ENCODE data around the gene ONECUT3. TPM values are rescaled to one million over a fixed set of nuclear protein-coding genes. Genes with fewer than 3 reads are reported as not detected.

ONECUT3 gene
- total RNA-seq, 2 donors from 2014 or later: 0.05 TPM; not detected in 1

- no peak for DNase-seq
- H3K4me1 ChIP-seq: no peaks in the 10 kb centered on the region
- H3K27ac ChIP-seq: no peak overlapping the region
- no peaks in the 10 kb centered on the region for H3K36me3 ChIP-seq
- no peak overlapping the region for H3K4me3 ChIP-seq
- no peak for TF ChIP-seq CTCF (IDR thresholded peaks at IDR 0.05)
- no peak overlapping the region for H3K9ac ChIP-seq (ENCODE audit: low read depth in 2 of 2, low read length in 2 of 2)
- H3K9me3 ChIP-seq: no peaks in the 10 kb centered on the region
- intact Hi-C loops (cut with DNase I): no loop called here
- H3K27me3 ChIP-seq: peaks cover 24% of the 10 kb centered on the region
These were observed 30.0 kb downstream of the ONECUT3 start for GRCh38 chr19:1783354-1783753.

GRCh38 chr19:1783874-1784273 lies 30.6 kb downstream of the ONECUT3 start:
- H3K27ac ChIP-seq: no peak overlapping the region
- no peaks in the 10 kb centered on the region for H3K9me3 ChIP-seq
- no peaks in the 10 kb centered on the region for H3K4me1 ChIP-seq
- H3K4me3 ChIP-seq: no peak overlapping the region
- no peak overlapping the region for H3K9ac ChIP-seq (ENCODE audit: low read depth in 2 of 2, low read length in 2 of 2)
- no peak for TF ChIP-seq CTCF (IDR thresholded peaks at IDR 0.05)
- H3K27me3 ChIP-seq: peaks cover 28% of the 10 kb centered on the region
- no peak for DNase-seq
- intact Hi-C loops (cut with DNase I): no loop called here
- H3K36me3 ChIP-seq: no peaks in the 10 kb centered on the region

- H3K4me1 ChIP-seq: no peaks in the 10 kb centered on the region
- peaks cover 21% of the 10 kb centered on the region for H3K27me3 ChIP-seq
- H3K27ac ChIP-seq: no peak overlapping the region
- H3K9ac ChIP-seq (ENCODE audit: low read depth in 2 of 2, low read length in 2 of 2): no peak overlapping the region
- H3K4me3 ChIP-seq: no peak overlapping the region
- TF ChIP-seq CTCF (IDR thresholded peaks at IDR 0.05): no peak
- no peaks in the 10 kb centered on the region for H3K36me3 ChIP-seq
- intact Hi-C loops (cut with DNase I): no loop called here
- H3K9me3 ChIP-seq: no peaks in the 10 kb centered on the region
- DNase-seq: no peak
These were observed 32.0 kb downstream of the ONECUT3 start for GRCh38 chr19:1785310-1785709.

GRCh38 chr19:1786668-1787067 lies 33.4 kb downstream of the ONECUT3 start:
- Histone ChIP-seq H3K9me3 (no peaks in the 10 kb centered on the region), H3K4me1 (no peaks in the 10 kb centered on the region), H3K36me3 (no peaks in the 10 kb centered on the region), H3K9ac (ENCODE audit: low read depth in 2 of 2, low read length in 2 of 2) (no peak overlapping the region), H3K27me3 (peaks cover 18% of the 10 kb centered on the region), H3K27ac (no peak overlapping the region), H3K4me3 (no peak overlapping the region)
- intact Hi-C loops (cut with DNase I): no loop called here
- no peak for TF ChIP-seq CTCF (IDR thresholded peaks at IDR 0.05)
- no peak for DNase-seq

- Histone ChIP-seq H3K27ac (no peak overlapping the region), H3K27me3 (peaks cover 16% of the 10 kb centered on the region), H3K9ac (ENCODE audit: low read depth in 2 of 2, low read length in 2 of 2) (no peak overlapping the region), H3K9me3 (no peaks in the 10 kb centered on the region), H3K4me3 (no peak overlapping the region), H3K4me1 (no peaks in the 10 kb centered on the region), H3K36me3 (no peaks in the 10 kb centered on the region)
- DNase-seq: no peak
- intact Hi-C loops (cut with DNase I): no loop called here
- no peak for TF ChIP-seq CTCF (IDR thresholded peaks at IDR 0.05)
These were observed 33.8 kb downstream of the ONECUT3 start for GRCh38 chr19:1787116-1787515.
